ENCODE results near the gene CEACAM4. TPM values are rescaled to one million over a fixed set of nuclear protein-coding genes. Genes with fewer than 3 reads are reported as not detected.

Gene CEACAM4
- total and polyA plus RNA-seq, 2 donors (not counting 1 experiment from before 2014, with no cell fraction given), result 0.34 TPM; not detected in 1

DNA sequence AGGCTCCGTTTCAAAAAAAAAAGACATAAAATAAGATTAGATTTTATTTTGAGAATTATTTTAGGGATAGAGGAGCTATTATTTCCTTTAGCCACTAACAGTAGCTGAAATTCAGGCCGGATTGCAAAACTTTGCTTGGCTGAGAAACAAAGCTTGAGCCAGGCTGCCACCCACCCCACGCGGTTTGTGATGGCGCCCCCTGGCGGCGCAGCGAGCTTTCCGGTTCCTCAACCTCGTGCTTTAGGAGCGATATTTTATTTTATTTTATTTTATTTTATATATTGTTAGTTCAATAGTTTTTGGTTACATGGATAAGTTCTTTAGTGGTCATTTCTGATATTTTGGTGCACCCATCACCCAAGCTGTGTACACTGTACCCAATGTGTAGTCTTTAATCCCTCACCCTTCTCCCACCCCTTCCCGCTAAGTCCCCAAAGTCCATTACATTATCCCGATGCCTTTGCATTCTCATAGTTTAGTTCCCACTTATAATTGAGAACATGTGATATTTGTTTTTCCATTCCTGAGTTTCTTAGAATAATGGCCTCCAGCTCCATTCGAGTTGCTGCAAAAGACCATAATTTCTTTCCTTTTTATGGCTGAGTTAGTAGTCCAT, 19.8 kb upstream of the CEACAM4 start:
- no peaks in the 10 kb centered on the region for H3K4me1 Mint-ChIP-seq
- Histone ChIP-seq H3K27me3 (replicated peaks in 1 of 4; ENCODE audit: control extremely low read depth in 1 of 4, control insufficient read depth in 3 of 4, insufficient read depth in 4 of 4, low read length in 3 of 4) (peaks cover 0 to 22% (median 8%) of the 10 kb centered on the region in 4 experiments), H4K20me1 (ENCODE audit: control insufficient read depth, insufficient read depth, low read length, poor library complexity, severe bottlenecking) (no peaks in the 10 kb centered on the region), H3K79me2 (ENCODE audit: control insufficient read depth, insufficient read depth, low read length) (no peaks in the 10 kb centered on the region), H3K9me3 (ENCODE audit: control extremely low read depth in 1 of 3, control insufficient read depth in 2 of 3, insufficient read depth in 1 of 3, low read length in 2 of 3) (no peaks in the 10 kb centered on the region), H3K4me2 (replicated peaks; ENCODE audit: low read depth, low read length, poor library complexity, severe bottlenecking) (no peak overlapping the region), H2AFZ (ENCODE audit: insufficient read depth, low read depth, low read length, poor library complexity, severe bottlenecking) (no peak overlapping the region), H3K4me1 (ENCODE audit: control insufficient read depth in 2 of 2, insufficient read depth in 2 of 2, low read length in 2 of 2) (no peaks in the 10 kb centered on the region), H3K36me3 (replicated peaks in 1 of 2; ENCODE audit: control extremely low read depth in 1 of 2, control insufficient read depth in 1 of 2, extremely low read depth in 1 of 2, insufficient read depth in 2 of 2, low read length in 1 of 2) (no peaks in the 10 kb centered on the region), H3K9ac (ENCODE audit: low read length) (no peak overlapping the region), H3K4me3 (ENCODE audit: control extremely low read depth in 1 of 5, extremely low read depth in 1 of 5, insufficient read depth in 1 of 5, low read depth in 2 of 5, low read length in 4 of 5) (no peak overlapping the region), H3K27ac (ENCODE audit: low read length in 2 of 2) (no peak overlapping the region)
- TF ChIP-seq, protein P1, sequence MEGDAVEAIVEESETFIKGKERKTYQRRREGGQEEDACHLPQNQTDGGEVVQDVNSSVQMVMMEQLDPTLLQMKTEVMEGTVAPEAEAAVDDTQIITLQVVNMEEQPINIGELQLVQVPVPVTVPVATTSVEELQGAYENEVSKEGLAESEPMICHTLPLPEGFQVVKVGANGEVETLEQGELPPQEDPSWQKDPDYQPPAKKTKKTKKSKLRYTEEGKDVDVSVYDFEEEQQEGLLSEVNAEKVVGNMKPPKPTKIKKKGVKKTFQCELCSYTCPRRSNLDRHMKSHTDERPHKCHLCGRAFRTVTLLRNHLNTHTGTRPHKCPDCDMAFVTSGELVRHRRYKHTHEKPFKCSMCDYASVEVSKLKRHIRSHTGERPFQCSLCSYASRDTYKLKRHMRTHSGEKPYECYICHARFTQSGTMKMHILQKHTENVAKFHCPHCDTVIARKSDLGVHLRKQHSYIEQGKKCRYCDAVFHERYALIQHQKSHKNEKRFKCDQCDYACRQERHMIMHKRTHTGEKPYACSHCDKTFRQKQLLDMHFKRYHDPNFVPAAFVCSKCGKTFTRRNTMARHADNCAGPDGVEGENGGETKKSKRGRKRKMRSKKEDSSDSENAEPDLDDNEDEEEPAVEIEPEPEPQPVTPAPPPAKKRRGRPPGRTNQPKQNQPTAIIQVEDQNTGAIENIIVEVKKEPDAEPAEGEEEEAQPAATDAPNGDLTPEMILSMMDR (IDR thresholded peaks at IDR 0.05), result peak; percentile 48
- no peak for TF ChIP-seq EZH2 (IDR thresholded peaks at IDR 0.05; ENCODE audit: borderline replicate concordance, insufficient read depth, low read depth, low read length, poor library complexity, severe bottlenecking)
- no peak overlapping the region for H3K27ac Mint-ChIP-seq
- no peak overlapping the region for H3K4me3 Mint-ChIP-seq
- no peaks in the 10 kb centered on the region for H3K9me3 Mint-ChIP-seq (ENCODE audit: insufficient read depth)
- ChIA-PET POLR2A (no interaction called here), CTCF (interaction anchor here (0.7 to 1.4 kb wide), 7 partner anchors 9 to 913 kb away, joined by 3 to 6 read pairs (median 4); no protein-coding TSS in a partner anchor)
- no peak for DNase-seq
- WGBS (ENCODE audit: insufficient coverage), result 11% methylated on average over 3 of the region's 14 CpGs
- no peak for ATAC-seq (ENCODE audit: low read depth)
- intact Hi-C loops (cut with micrococcal nuclease), result no loop called here
- H3K27me3 Mint-ChIP-seq, result peaks cover 42% of the 10 kb centered on the region

DNA sequence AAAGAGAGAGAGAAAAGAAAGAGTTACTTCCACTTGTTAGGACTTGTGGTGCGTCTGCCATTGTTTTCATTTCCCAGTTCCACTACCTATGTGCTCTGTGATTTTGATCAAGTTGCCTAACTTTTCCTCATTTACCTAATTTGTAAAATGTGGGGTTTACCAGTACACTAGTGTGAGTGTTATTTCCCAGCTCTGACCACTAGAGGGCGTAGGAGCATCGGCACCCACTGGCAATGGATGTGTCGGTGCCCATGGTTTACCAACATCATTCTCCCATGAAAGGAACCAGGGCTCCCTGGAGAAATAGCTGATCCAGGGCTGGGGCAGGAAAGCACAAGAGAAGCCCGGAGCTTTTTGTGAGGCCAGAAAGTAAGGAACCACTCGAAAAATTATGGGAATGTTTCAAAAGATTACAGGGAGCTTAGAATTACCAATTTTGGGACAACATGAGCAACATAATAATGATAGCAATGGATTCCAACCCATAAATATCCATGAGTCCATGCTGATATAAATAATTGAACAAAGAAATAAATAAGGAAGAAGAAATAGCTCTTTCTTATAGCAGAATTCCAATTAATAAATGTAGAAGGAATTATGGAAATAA, 15.1 kb upstream of the CEACAM4 start:
- no peak for TF ChIP-seq EZH2 (IDR thresholded peaks at IDR 0.05; ENCODE audit: borderline replicate concordance, insufficient read depth, low read depth, low read length, poor library complexity, severe bottlenecking)
- TF ChIP-seq, protein P1 (IDR thresholded peaks at IDR 0.05), result peak; percentile 98
- no peak overlapping the region for H3K4me3 Mint-ChIP-seq
- no peaks in the 10 kb centered on the region for H3K9me3 Mint-ChIP-seq (ENCODE audit: insufficient read depth)
- Histone ChIP-seq H3K4me1 (ENCODE audit: control insufficient read depth in 2 of 2, insufficient read depth in 2 of 2, low read length in 2 of 2) (no peaks in the 10 kb centered on the region), H3K9ac (ENCODE audit: low read length) (no peak overlapping the region), H3K9me3 (ENCODE audit: control extremely low read depth in 1 of 3, control insufficient read depth in 2 of 3, insufficient read depth in 1 of 3, low read length in 2 of 3) (no peaks in the 10 kb centered on the region), H3K79me2 (ENCODE audit: control insufficient read depth, insufficient read depth, low read length) (no peaks in the 10 kb centered on the region), H3K4me3 (ENCODE audit: control extremely low read depth in 1 of 5, extremely low read depth in 1 of 5, insufficient read depth in 1 of 5, low read depth in 2 of 5, low read length in 4 of 5) (no peak overlapping the region), H3K4me2 (replicated peaks; ENCODE audit: low read depth, low read length, poor library complexity, severe bottlenecking) (no peak overlapping the region), H3K27ac (ENCODE audit: low read length in 2 of 2) (no peak overlapping the region), H3K36me3 (replicated peaks in 1 of 2; ENCODE audit: control extremely low read depth in 1 of 2, control insufficient read depth in 1 of 2, extremely low read depth in 1 of 2, insufficient read depth in 2 of 2, low read length in 1 of 2) (no peaks in the 10 kb centered on the region), H2AFZ (ENCODE audit: insufficient read depth, low read depth, low read length, poor library complexity, severe bottlenecking) (peak overlapping the region; percentile 24), H4K20me1 (ENCODE audit: control insufficient read depth, insufficient read depth, low read length, poor library complexity, severe bottlenecking) (no peaks in the 10 kb centered on the region), H3K27me3 (replicated peaks in 1 of 4; ENCODE audit: control extremely low read depth in 1 of 4, control insufficient read depth in 3 of 4, insufficient read depth in 4 of 4, low read length in 3 of 4) (peaks cover 0 to 21% (median 5%) of the 10 kb centered on the region in 4 experiments)
- 0% methylated on average over 2 of the region's 6 CpGs for WGBS (ENCODE audit: insufficient coverage)
- H3K4me1 Mint-ChIP-seq, result no peaks in the 10 kb centered on the region
- peak; percentile 73 for DNase-seq
- H3K27me3 Mint-ChIP-seq, result peaks cover 40% of the 10 kb centered on the region
- CTCF ChIA-PET, result interaction anchor here (0.8 to 5.7 kb wide), 14 partner anchors 9 to 179 kb away, joined by 3 to 60 read pairs (median 6); partner anchors contain the start of gene CEACAM6
- POLR2A ChIA-PET, result interaction anchor here (0.6 kb wide), 1 partner anchor 438 kb away, joined by 4 read pairs; no protein-coding TSS in a partner anchor
- peak; percentile 65 for ATAC-seq (ENCODE audit: low read depth)
- no peak overlapping the region for H3K27ac Mint-ChIP-seq
- intact Hi-C loops (cut with micrococcal nuclease), result loop anchor here (5.0 kb wide), 2 partner anchors 105 to 180 kb away; no protein-coding TSS in a partner anchor

Measured in B cell (primary cell).